Urinary bladder (tissue), 4 donors: ENCODE results near the gene PGBD5. TPM values are rescaled to one million over a fixed set of nuclear protein-coding genes. Genes with fewer than 3 reads are reported as not detected.

Experiments
- DNase-seq: peaks from one replicate; pipeline ENCODE4 v3.0.0-alpha.2; 2015; ENCODE audit errors: extremely low spot score
- H3K27ac ChIP-seq: one replicate; pipeline ENCODE4 v1.5.1; 2013; ENCODE audit warnings: low read depth, mild to moderate bottlenecking, moderate library complexity
- H3K36me3 ChIP-seq: one replicate; pipeline ENCODE4 v1.6.1; 2013; ENCODE audit warnings: mild to moderate bottlenecking, moderate library complexity; ENCODE audit not compliant: insufficient read depth
- H3K4me1 ChIP-seq: one replicate; pipeline ENCODE4 v1.6.1; 2013; ENCODE audit warnings: mild to moderate bottlenecking, moderate library complexity; ENCODE audit not compliant: insufficient read depth
- H3K4me3 ChIP-seq: one replicate; pipeline ENCODE4 v1.5.1; 2013; ENCODE audit warnings: low read depth, low read length
- WGBS: extraction: QIAGEN DNeasy Blood & Tissue Kit; methylation state at CpG from one replicate; pipeline ENCODE4 v1.1.7; 2013; 5-methylcytosine and 5-hydroxymethylcytosine counted together
- polyA plus RNA-seq: library from polyadenylated mRNA; stranded (reverse); fragments of 200-250 nt; gene quantifications from one replicate; pipeline ENCODE4 v1.2.3, GENCODE V29; 2013
- total RNA-seq: library from RNA; depleted of rRNA; stranded (reverse); fragments of >200 nt; gene quantifications from one replicate; pipeline ENCODE4 v1.2.3, GENCODE V29; 2014
- donor health status: healthy with polysubstance abuse.
- donor health status: healthy.

PGBD5 gene
- total and polyA plus RNA-seq, 2 donors, result 0.52 to 2.5 TPM

GRCh38 chr1:230308821-230309220 lies 117.3 kb downstream of the PGBD5 start:
- Histone ChIP-seq H3K27ac (no peak overlapping the region), H3K36me3 (no peaks in the 10 kb centered on the region), H3K4me3 (no peak overlapping the region), H3K4me1 (no peaks in the 10 kb centered on the region)
- WGBS, result 97% methylated on average over 17 of the region's 17 CpGs
- DNase-seq, result no peak

GRCh38 chr1:230308039-230308438 lies 118.1 kb downstream of the PGBD5 start:
- Histone ChIP-seq H3K4me3 (no peak overlapping the region), H3K4me1 (no peaks in the 10 kb centered on the region), H3K36me3 (no peaks in the 10 kb centered on the region), H3K27ac (no peak overlapping the region)
- whole genome bisulfite sequencing, result 71% methylated on average over 8 of the region's 8 CpGs
- DNase-seq, result no peak

- Histone ChIP-seq H3K27ac (no peak overlapping the region), H3K4me3 (no peak overlapping the region), H3K4me1 (no peaks in the 10 kb centered on the region), H3K36me3 (no peaks in the 10 kb centered on the region)
- WGBS, result 34% methylated on average over 4 of the region's 4 CpGs
- DNase-seq, result no peak
These were observed 118.9 kb downstream of the PGBD5 start for GRCh38 chr1:230307213-230307612.

- Histone ChIP-seq H3K27ac (no peak overlapping the region), H3K4me3 (no peak overlapping the region), H3K36me3 (no peaks in the 10 kb centered on the region), H3K4me1 (no peaks in the 10 kb centered on the region)
- WGBS, result 90% methylated on average over 4 of the region's 4 CpGs
- DNase-seq, result no peak
These were observed 120.0 kb downstream of the PGBD5 start for GRCh38 chr1:230306169-230306568.

- Histone ChIP-seq H3K36me3 (no peaks in the 10 kb centered on the region), H3K4me3 (no peak overlapping the region), H3K4me1 (no peaks in the 10 kb centered on the region), H3K27ac (no peak overlapping the region)
- DNase-seq, result no peak
- 32% methylated on average over 6 of the region's 6 CpGs for WGBS
These were observed 122.3 kb downstream of the PGBD5 start for GRCh38 chr1:230303822-230304221.

- no peaks in the 10 kb centered on the region for H3K36me3 ChIP-seq
- no peaks in the 10 kb centered on the region for H3K4me1 ChIP-seq
- no peak for DNase-seq
- H3K27ac ChIP-seq, result no peak overlapping the region
- H3K4me3 ChIP-seq, result no peak overlapping the region
- WGBS, result 89% methylated on average over 6 of the region's 6 CpGs
These were observed 123.1 kb downstream of the PGBD5 start for GRCh38 chr1:230303069-230303468.

GRCh38 chr1:230301822-230302221 lies 124.3 kb downstream of the PGBD5 start:
- WGBS, result 96% methylated on average over 6 of the region's 6 CpGs
- DNase-seq, result no peak
- no peak overlapping the region for H3K27ac ChIP-seq

GRCh38 chr1:230301322-230301721 lies 124.8 kb downstream of the PGBD5 start:
- no peaks in the 10 kb centered on the region for H3K4me1 ChIP-seq
- H3K27ac ChIP-seq, result no peak overlapping the region
- 92% methylated on average over 8 of the region's 8 CpGs for WGBS
- DNase-seq, result no peak
- no peak overlapping the region for H3K4me3 ChIP-seq
- no peaks in the 10 kb centered on the region for H3K36me3 ChIP-seq

More at GRCh38 chr1:230301822-230302221, 124.3 kb downstream of the PGBD5 start:
- Histone ChIP-seq H3K4me3 (no peak overlapping the region), H3K36me3 (no peaks in the 10 kb centered on the region), H3K4me1 (no peaks in the 10 kb centered on the region)

- no peak overlapping the region for H3K4me3 ChIP-seq
- no peak for DNase-seq
- H3K27ac ChIP-seq, result no peak overlapping the region
- H3K36me3 ChIP-seq, result no peaks in the 10 kb centered on the region
- WGBS, result 88% methylated on average over 26 of the region's 26 CpGs
- H3K4me1 ChIP-seq, result no peaks in the 10 kb centered on the region
These were observed 125.5 kb downstream of the PGBD5 start for GRCh38 chr1:230300322-230301301.

- H3K4me1 ChIP-seq, result no peaks in the 10 kb centered on the region
- no peak overlapping the region for H3K27ac ChIP-seq
- 82% methylated on average over 15 of the region's 15 CpGs for WGBS
- no peak overlapping the region for H3K4me3 ChIP-seq
- no peak for DNase-seq
- no peaks in the 10 kb centered on the region for H3K36me3 ChIP-seq
These were observed 126.7 kb downstream of the PGBD5 start for GRCh38 chr1:230299191-230300006.

- H3K4me3 ChIP-seq, result no peak overlapping the region
- H3K4me1 ChIP-seq, result no peaks in the 10 kb centered on the region
- 82% methylated on average over 3 of the region's 3 CpGs for WGBS
- no peaks in the 10 kb centered on the region for H3K36me3 ChIP-seq
- H3K27ac ChIP-seq, result no peak overlapping the region
- no peak for DNase-seq
These were observed 130.8 kb downstream of the PGBD5 start for GRCh38 chr1:230295367-230295766.

- no peak overlapping the region for H3K27ac ChIP-seq
- no peak overlapping the region for H3K4me3 ChIP-seq
- no peaks in the 10 kb centered on the region for H3K4me1 ChIP-seq
- H3K36me3 ChIP-seq, result no peaks in the 10 kb centered on the region
- WGBS, result 54% methylated on average over 7 of the region's 7 CpGs
- no peak for DNase-seq
These were observed 132.8 kb downstream of the PGBD5 start for GRCh38 chr1:230293390-230293700.

GRCh38 chr1:230292689-230293389 lies 133.3 kb downstream of the PGBD5 start:
- no peak for DNase-seq
- H3K4me3 ChIP-seq, result no peak overlapping the region
- no peaks in the 10 kb centered on the region for H3K36me3 ChIP-seq
- no peak overlapping the region for H3K27ac ChIP-seq
- H3K4me1 ChIP-seq, result no peaks in the 10 kb centered on the region
- WGBS, result 49% methylated on average over 12 of the region's 12 CpGs
